H54 (cell line): ENCODE measurements around the gene SKIDA1.

Experiments
- DNase-seq: peaks from one replicate; pipeline ENCODE4 v3.0.0; 2011; ENCODE audit warnings: low spot score, mixed read lengths; ENCODE audit not compliant: insufficient read length
- FAIRE-seq: peaks from 3 replicates; lab custom pipeline; 2011; peaks lifted over from hg19 to GRCh38; lab: Jason Lieb, UNC
- POLR2A ChIP-seq: IDR thresholded peaks from 2 replicates; pipeline ENCODE4 v1.6.1; 2011; ENCODE audit warnings: low read depth, mild to moderate bottlenecking, low read length

The SKIDA1 gene

GRCh38 chr10:21516242-21517131 is 9.0 kb downstream of the SKIDA1 start:
- FAIRE-seq (no peak), DNase-seq (no peak)
- TF ChIP-seq POLR2A: 0 out of 2 replicates have a peak, but pooled peaks have one; percentile 9

GRCh38 chr10:21515361-21516241 is 9.9 kb downstream of the SKIDA1 start:
- TF ChIP-seq POLR2A: no peak
- DNase-seq (no peak), FAIRE-seq (no peak)

GRCh38 chr10:21514818-21515351 is 10.6 kb downstream of the SKIDA1 start:
- DNase-seq: no peak
- TF ChIP-seq POLR2A: no peak
- no peak for FAIRE-seq

GRCh38 chr10:21514129-21514817 is 11.2 kb downstream of the SKIDA1 start:
- FAIRE-seq (no peak), DNase-seq (no peak)
- no peak for TF ChIP-seq POLR2A

- DNase-seq (no peak), FAIRE-seq (no peak)
- no peak for TF ChIP-seq POLR2A
Measured at GRCh38 chr10:21513405-21513788, 12.1 kb downstream of the SKIDA1 start.

- FAIRE-seq: no peak
- DNase-seq: no peak
Measured at GRCh38 chr10:21512573-21513404, 12.7 kb downstream of the SKIDA1 start.

GRCh38 chr10:21511946-21512572 is 13.4 kb downstream of the SKIDA1 start:
- TF ChIP-seq POLR2A: no peak
- FAIRE-seq (no peak), DNase-seq (no peak)

More at GRCh38 chr10:21512573-21513404, 12.7 kb downstream of the SKIDA1 start:
- TF ChIP-seq POLR2A: no peak

- DNase-seq (no peak), FAIRE-seq (no peak)
- no peak for TF ChIP-seq POLR2A
Measured at GRCh38 chr10:21511095-21511570, 14.3 kb downstream of the SKIDA1 start.

GRCh38 chr10:21510241-21511094 is 15.0 kb downstream of the SKIDA1 start:
- TF ChIP-seq POLR2A: no peak
- no peak for FAIRE-seq
- no peak for DNase-seq

GRCh38 chr10:21509341-21510240 is 15.9 kb downstream of the SKIDA1 start:
- no peak for FAIRE-seq
- DNase-seq: no peak
- no peak for TF ChIP-seq POLR2A

GRCh38 chr10:21508706-21509331 is 16.7 kb downstream of the SKIDA1 start:
- no peak for FAIRE-seq
- DNase-seq: no peak
- no peak for TF ChIP-seq POLR2A
